COLO829 (cell line): Measurements from ENCODE around the gene ATP9A.
"Not testable (repeated sequence)": the region's sequence is repeated elsewhere in the genome, so short reads cannot be mapped to it uniquely, and the experiment has no call there.

Source experiments
- DNase-seq: peaks from one replicate; pipeline ENCODE4 v3.0.0; 2012; ENCODE audit warnings: low spot score

ATP9A gene

GRCh38 chr20:51654495-51654894, 113.7 kb downstream of the ATP9A start:
- no peak for DNase-seq

- DNase-seq, result no peak
Observed at GRCh38 chr20:51654060-51654459, 114.1 kb downstream of the ATP9A start.

GRCh38 chr20:51653226-51653625, 115.0 kb downstream of the ATP9A start:
- no peak for DNase-seq

- no peak for DNase-seq
Observed at GRCh38 chr20:51651921-51652549, 116.2 kb downstream of the ATP9A start.

GRCh38 chr20:51650685-51651134, 117.5 kb downstream of the ATP9A start:
- DNase-seq, result peak; percentile 34

GRCh38 chr20:51648571-51648947, 119.6 kb downstream of the ATP9A start:
- no peak for DNase-seq

GRCh38 chr20:51647674-51648570, 120.3 kb downstream of the ATP9A start:
- DNase-seq, result peak; percentile 69

GRCh38 chr20:51643810-51644209, 124.4 kb downstream of the ATP9A start:
- not testable (repeated sequence) for DNase-seq

- DNase-seq, result no peak
Observed at GRCh38 chr20:51643390-51643789, 124.8 kb downstream of the ATP9A start.

- DNase-seq, result no peak
Observed at GRCh38 chr20:51641866-51642265, 126.3 kb downstream of the ATP9A start.

GRCh38 chr20:51640743-51641142, 127.4 kb downstream of the ATP9A start:
- DNase-seq, result no peak

GRCh38 chr20:51639206-51639832, 128.9 kb downstream of the ATP9A start:
- DNase-seq, result peak; percentile 63

- DNase-seq, result no peak
Observed at GRCh38 chr20:51637241-51637640, 130.9 kb downstream of the ATP9A start.

- DNase-seq, result peak; percentile 39
Observed at GRCh38 chr20:51636123-51636522, 132.1 kb downstream of the ATP9A start.

- DNase-seq, result no peak
Observed at GRCh38 chr20:51635680-51636079, 132.5 kb downstream of the ATP9A start.

GRCh38 chr20:51634877-51635276, 133.3 kb downstream of the ATP9A start:
- no peak for DNase-seq

GRCh38 chr20:51634257-51634656, 133.9 kb downstream of the ATP9A start:
- DNase-seq, result no peak

- DNase-seq, result no peak
Observed at GRCh38 chr20:51633430-51633829, 134.8 kb downstream of the ATP9A start.

GRCh38 chr20:51631953-51632352, 136.2 kb downstream of the ATP9A start:
- no peak for DNase-seq

GRCh38 chr20:51631011-51631950, 136.9 kb downstream of the ATP9A start:
- peak; percentile 99 for DNase-seq

- DNase-seq, result no peak
Observed at GRCh38 chr20:51629399-51630058, 138.7 kb downstream of the ATP9A start.
